Adrenal gland (tissue), 5 donors: ENCODE results near the gene ALAS2.

ENCODE experiments used
- CTCF ChIP-seq, 6 experiments: fragments of 450-650 bp in 4 of 6; fragments of 200-600 bp in 2 of 6; sonication (generic) in 1 of 6; IDR thresholded peaks; 1 replicate in 5 of 6; 2 replicates in 1 of 6; pipeline versions ENCODE4 v1.5.1 to v1.8.0; 2016 to 2021; ENCODE audit warnings: antibody characterized with exemption in 6 of 6, mild to moderate bottlenecking in 2 of 6, moderate library complexity in 1 of 6
- POLR2A ChIP-seq, 2 donors: fragments of 450-650 bp; IDR thresholded peaks; one replicate each; pipeline ENCODE4 v1.6.1; 2017; ENCODE audit warnings: antibody characterized with exemption in 2 of 2, mild to moderate bottlenecking in 2 of 2, moderate library complexity in 1 of 2
- donor health status: DM: no; HTN: no; CAD: no.

- TF ChIP-seq POLR2A (IDR thresholded peaks at IDR 0.05) (no peak), CTCF (IDR thresholded peaks at IDR 0.05) (no peak)
These were observed 50.4 kb downstream of the ALAS2 start for GRCh38 chrX:54980334-54980733.
